ENCODE results near the gene SMPDL3B. TPM values are rescaled to one million over a fixed set of nuclear protein-coding genes. Genes with fewer than 3 reads are reported as not detected.
A peak's percentile ranks its signal among the peaks of the same experiment; 100 is the strongest.

Gene SMPDL3B
- total RNA-seq, 2 experiments from 2014 or later: 0.36 to 0.46 TPM

DNA sequence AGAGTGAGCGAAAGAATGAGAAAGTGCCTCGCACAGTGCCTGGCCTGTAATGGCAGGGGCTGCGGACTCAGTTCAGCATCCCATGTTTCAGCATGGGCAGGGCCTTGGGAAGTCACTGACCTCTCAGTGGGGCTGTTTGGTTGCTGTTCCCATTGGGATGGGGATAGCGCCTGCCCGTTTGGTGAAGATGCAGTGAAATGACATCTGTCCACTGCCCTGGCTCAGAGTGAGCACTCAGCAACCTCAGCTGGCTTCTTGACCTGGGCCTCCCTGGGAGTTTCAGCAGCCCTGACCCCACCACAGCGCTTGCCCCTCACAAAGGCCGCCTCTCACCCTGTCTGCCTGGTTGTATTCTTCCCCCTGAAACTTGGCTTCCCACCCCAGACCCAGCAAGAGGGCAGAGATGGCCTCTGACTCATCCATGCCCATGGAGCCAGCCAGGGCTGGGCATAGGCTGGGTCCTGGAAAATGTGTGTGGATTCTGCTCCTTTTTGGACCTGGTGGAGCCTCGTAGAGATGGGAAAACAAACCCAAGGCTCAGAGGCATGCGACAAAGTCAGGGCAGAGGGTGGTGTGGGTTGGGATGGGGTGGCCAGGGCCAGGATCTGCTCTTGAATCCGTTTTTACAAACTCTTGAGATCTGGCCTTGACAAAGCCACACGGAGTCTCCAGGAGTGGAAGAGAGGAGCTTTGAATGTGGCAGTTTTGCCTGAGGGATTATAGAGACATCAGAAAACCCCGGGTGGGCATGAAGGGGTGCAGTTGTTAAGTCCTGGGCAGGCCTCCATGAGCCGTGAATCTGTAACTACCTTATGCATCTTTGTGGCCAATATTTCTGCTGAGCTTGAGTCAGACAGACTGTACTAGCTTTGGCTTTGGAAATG, 26.2 kb downstream of the SMPDL3B start:
- intact Hi-C loops (cut with micrococcal nuclease): no loop called here
- peaks cover 2% of the 10 kb centered on the region for H3K36me3 Mint-ChIP-seq
- CTCF ChIA-PET: interaction anchor here (1.2 to 4.2 kb wide), 2 partner anchors 20 kb away, joined by 5 to 14 read pairs; no protein-coding TSS in a partner anchor
- DNase-seq: no peak
- H3K27ac Mint-ChIP-seq: peak overlapping the region; percentile 43
- no peaks in the 10 kb centered on the region for H3K9me3 Mint-ChIP-seq
- POLR2A ChIA-PET: interaction anchor here (1.4 kb wide), 1 partner anchor 10 kb away, joined by 3 read pairs; no protein-coding TSS in a partner anchor
- no peaks in the 10 kb centered on the region for H3K27me3 Mint-ChIP-seq
- H3K4me3 Mint-ChIP-seq: peak overlapping the region; percentile 78
- H3K4me1 Mint-ChIP-seq (ENCODE audit: low read depth): peaks cover 20% of the 10 kb centered on the region

GRCh38 chr1:27961646-27962221, 26.9 kb downstream of the SMPDL3B start:
- peaks cover 20% of the 10 kb centered on the region for H3K4me1 Mint-ChIP-seq (ENCODE audit: low read depth)
- POLR2A ChIA-PET: interaction anchor here (1.4 kb wide), 1 partner anchor 9 kb away, joined by 3 read pairs; no protein-coding TSS in a partner anchor
- CTCF ChIA-PET: interaction anchor here (1.2 kb wide), 1 partner anchor 21 kb away, joined by 5 read pairs; no protein-coding TSS in a partner anchor
- peak overlapping the region; percentile 78 for H3K4me3 Mint-ChIP-seq
- no peak for DNase-seq
- no peaks in the 10 kb centered on the region for H3K27me3 Mint-ChIP-seq
- no peaks in the 10 kb centered on the region for H3K9me3 Mint-ChIP-seq
- H3K36me3 Mint-ChIP-seq: peaks cover 6% of the 10 kb centered on the region
- intact Hi-C loops (cut with micrococcal nuclease): no loop called here
- H3K27ac Mint-ChIP-seq: peak overlapping the region; percentile 43

- no peak overlapping the region for H3K27ac Mint-ChIP-seq
- H3K36me3 Mint-ChIP-seq: peaks cover 13% of the 10 kb centered on the region
- no peaks in the 10 kb centered on the region for H3K9me3 Mint-ChIP-seq
- H3K4me1 Mint-ChIP-seq (ENCODE audit: low read depth): peaks cover 29% of the 10 kb centered on the region
- ChIA-PET POLR2A (no interaction called here), CTCF (no interaction called here)
- no peak overlapping the region for H3K4me3 Mint-ChIP-seq
- DNase-seq: no peak
- intact Hi-C loops (cut with micrococcal nuclease): no loop called here
- H3K27me3 Mint-ChIP-seq: no peaks in the 10 kb centered on the region
Observed at GRCh38 chr1:27963393-27963792, 28.6 kb downstream of the SMPDL3B start.

GRCh38 chr1:27966402-27967105, 31.8 kb downstream of the SMPDL3B start:
- Mint-ChIP-seq H3K4me1 (ENCODE audit: low read depth) (peaks cover 32% of the 10 kb centered on the region), H3K4me3 (no peak overlapping the region), H3K27ac (no peak overlapping the region), H3K27me3 (no peaks in the 10 kb centered on the region), H3K9me3 (no peaks in the 10 kb centered on the region), H3K36me3 (peaks cover 18% of the 10 kb centered on the region)
- POLR2A ChIA-PET: no interaction called here
- intact Hi-C loops (cut with micrococcal nuclease): no loop called here
- CTCF ChIA-PET: no interaction called here
- DNase-seq: no peak

- intact Hi-C loops (cut with micrococcal nuclease): no loop called here
- Mint-ChIP-seq H3K4me1 (ENCODE audit: low read depth) (peaks cover 27% of the 10 kb centered on the region), H3K27me3 (no peaks in the 10 kb centered on the region), H3K27ac (peak overlapping the region; percentile 63), H3K9me3 (no peaks in the 10 kb centered on the region), H3K36me3 (peaks cover 18% of the 10 kb centered on the region), H3K4me3 (no peak overlapping the region)
- ChIA-PET POLR2A (no interaction called here), CTCF (interaction anchor here (1.0 kb wide), 1 partner anchor 110 kb away, joined by 3 read pairs; no protein-coding TSS in a partner anchor)
- DNase-seq: no peak
Observed at GRCh38 chr1:27967106-27967883, 32.5 kb downstream of the SMPDL3B start.

DNA sequence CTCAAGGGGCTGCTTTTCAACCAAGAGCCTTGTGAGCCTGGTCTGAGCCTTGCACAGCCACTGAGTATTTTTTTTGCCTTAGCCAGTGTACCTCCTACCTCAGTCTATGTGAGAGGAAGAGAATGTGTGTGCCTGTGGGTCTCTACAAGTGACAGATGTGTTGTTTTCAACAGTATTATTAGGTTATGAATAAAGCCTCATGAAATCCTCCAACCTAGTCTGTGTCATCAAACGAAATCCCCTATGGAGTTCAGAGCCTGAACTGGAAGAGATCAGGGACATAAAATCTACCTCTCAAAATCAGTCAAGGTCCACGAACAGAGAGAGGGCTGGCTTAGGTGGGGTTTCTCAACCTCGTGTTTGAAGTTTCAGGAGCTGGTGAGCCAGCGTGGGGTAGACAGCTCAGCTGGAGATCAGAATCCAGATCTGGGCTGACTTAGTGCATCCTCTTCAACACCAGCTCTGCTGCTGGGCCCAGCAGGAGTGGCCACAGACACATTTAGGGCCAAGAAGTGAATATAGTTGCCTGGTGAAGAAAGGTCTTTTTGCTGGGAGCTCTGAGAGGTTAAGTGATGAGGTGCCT, 33.2 kb downstream of the SMPDL3B start:
- H3K27ac Mint-ChIP-seq: peak overlapping the region; percentile 63
- H3K36me3 Mint-ChIP-seq: peaks cover 21% of the 10 kb centered on the region
- no peak overlapping the region for H3K4me3 Mint-ChIP-seq
- intact Hi-C loops (cut with micrococcal nuclease): no loop called here
- H3K9me3 Mint-ChIP-seq: no peaks in the 10 kb centered on the region
- ChIA-PET CTCF (interaction anchor here (1.0 kb wide), 1 partner anchor 110 kb away, joined by 3 read pairs; no protein-coding TSS in a partner anchor), POLR2A (interaction anchor here (0.7 kb wide), 1 partner anchor 16 kb away, joined by 3 read pairs; no protein-coding TSS in a partner anchor)
- H3K4me1 Mint-ChIP-seq (ENCODE audit: low read depth): peaks cover 27% of the 10 kb centered on the region
- peak; percentile 31 for DNase-seq
- no peaks in the 10 kb centered on the region for H3K27me3 Mint-ChIP-seq

DNA sequence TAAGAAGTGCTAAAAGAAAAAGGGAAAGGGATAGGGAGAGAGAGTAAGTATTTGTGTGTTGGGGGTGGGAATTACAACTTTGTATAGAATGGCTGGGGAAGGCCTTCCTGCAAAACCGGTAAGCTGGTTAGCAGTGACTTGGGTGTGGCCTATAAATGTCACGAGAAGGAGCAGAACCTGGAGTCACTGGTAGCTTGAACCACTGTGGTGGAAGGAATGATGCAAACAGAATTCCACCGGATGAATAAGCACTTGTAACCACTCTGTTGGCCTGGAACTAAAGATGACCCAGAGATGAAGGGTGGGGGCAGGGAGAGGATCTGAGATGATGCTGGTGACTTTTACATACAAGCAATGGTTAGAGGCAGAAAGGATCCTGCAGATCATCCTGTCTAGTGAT, 33.9 kb downstream of the SMPDL3B start:
- DNase-seq: peak; percentile 30
- Mint-ChIP-seq H3K9me3 (no peaks in the 10 kb centered on the region), H3K27ac (peak overlapping the region; percentile 63), H3K4me1 (ENCODE audit: low read depth) (peaks cover 27% of the 10 kb centered on the region), H3K27me3 (no peaks in the 10 kb centered on the region), H3K4me3 (no peak overlapping the region), H3K36me3 (peaks cover 21% of the 10 kb centered on the region)
- intact Hi-C loops (cut with micrococcal nuclease): no loop called here
- CTCF ChIA-PET: interaction anchor here (1.0 kb wide), 2 partner anchors 30 to 111 kb away, joined by 3 to 4 read pairs; no protein-coding TSS in a partner anchor
- POLR2A ChIA-PET: interaction anchor here (0.7 kb wide), 1 partner anchor 15 kb away, joined by 3 read pairs; no protein-coding TSS in a partner anchor

DNA sequence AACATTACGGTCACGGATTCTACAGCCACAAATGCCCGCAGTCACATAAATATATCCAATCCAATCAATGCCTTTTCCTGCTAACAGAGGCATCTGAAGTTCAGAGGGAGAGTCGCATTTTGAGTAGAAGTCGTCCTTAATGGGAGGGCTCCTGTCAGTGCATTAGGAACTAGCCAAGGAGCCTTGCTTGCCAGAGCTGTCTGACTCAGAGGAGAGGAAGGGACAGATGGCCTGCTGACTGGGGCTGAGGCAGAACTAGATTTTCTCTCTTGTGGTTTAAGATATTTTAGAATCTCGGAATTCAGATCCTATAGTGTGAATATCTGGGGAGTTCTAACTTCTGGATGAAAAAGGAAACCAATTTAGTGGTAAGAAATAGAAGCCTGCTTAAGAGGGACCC, 35.6 kb downstream of the SMPDL3B start:
- no peaks in the 10 kb centered on the region for H3K9me3 Mint-ChIP-seq
- H3K4me3 Mint-ChIP-seq: no peak overlapping the region
- peaks cover 27% of the 10 kb centered on the region for H3K4me1 Mint-ChIP-seq (ENCODE audit: low read depth)
- intact Hi-C loops (cut with micrococcal nuclease): no loop called here
- H3K27ac Mint-ChIP-seq: no peak overlapping the region
- no peaks in the 10 kb centered on the region for H3K27me3 Mint-ChIP-seq
- ChIA-PET POLR2A (interaction anchor here (0.7 kb wide), 1 partner anchor 9 kb away, joined by 3 read pairs; no protein-coding TSS in a partner anchor), CTCF (no interaction called here)
- peaks cover 20% of the 10 kb centered on the region for H3K36me3 Mint-ChIP-seq
- DNase-seq: no peak

DNA sequence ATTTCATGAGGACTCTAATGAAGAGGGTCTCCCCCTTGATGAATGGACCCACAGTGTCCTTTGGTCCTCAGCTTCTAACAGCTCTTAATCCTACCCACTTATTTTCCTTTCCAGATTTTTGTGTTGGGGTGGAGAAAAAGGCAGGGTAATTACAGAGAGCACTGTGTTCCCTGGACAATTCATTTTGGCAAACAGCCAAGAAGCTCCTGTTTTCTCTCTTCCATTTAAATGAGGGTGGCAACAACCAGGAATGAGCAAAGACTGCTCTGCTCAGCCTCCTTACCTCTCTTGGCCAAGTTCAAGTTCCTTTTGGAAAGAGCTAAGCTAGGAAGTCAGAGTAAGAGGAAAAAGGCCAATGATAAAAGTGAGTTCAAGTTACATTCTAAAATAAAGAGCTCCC, 36.9 kb downstream of the SMPDL3B start:
- H3K9me3 Mint-ChIP-seq: no peaks in the 10 kb centered on the region
- intact Hi-C loops (cut with micrococcal nuclease): no loop called here
- H3K27ac Mint-ChIP-seq: no peak overlapping the region
- H3K4me3 Mint-ChIP-seq: no peak overlapping the region
- ChIA-PET CTCF (interaction anchor here (0.9 to 1.0 kb wide), 2 partner anchors 12 to 31 kb away, joined by 3 read pairs; partner anchors contain the start of gene XKR8), POLR2A (interaction anchor here (0.9 kb wide), 1 partner anchor 22 kb away, joined by 3 read pairs; no protein-coding TSS in a partner anchor)
- H3K36me3 Mint-ChIP-seq: peaks cover 15% of the 10 kb centered on the region
- no peak for DNase-seq
- H3K27me3 Mint-ChIP-seq: no peaks in the 10 kb centered on the region
- H3K4me1 Mint-ChIP-seq (ENCODE audit: low read depth): peaks cover 27% of the 10 kb centered on the region

GRCh38 chr1:27972141-27972540, 37.3 kb downstream of the SMPDL3B start:
- Mint-ChIP-seq H3K9me3 (no peaks in the 10 kb centered on the region), H3K27ac (no peak overlapping the region), H3K4me3 (no peak overlapping the region), H3K27me3 (no peaks in the 10 kb centered on the region), H3K4me1 (ENCODE audit: low read depth) (peaks cover 27% of the 10 kb centered on the region), H3K36me3 (peaks cover 15% of the 10 kb centered on the region)
- CTCF ChIA-PET: interaction anchor here (0.9 to 1.0 kb wide), 2 partner anchors 12 to 32 kb away, joined by 3 read pairs; partner anchors contain the start of gene XKR8
- POLR2A ChIA-PET: interaction anchor here (0.9 kb wide), 1 partner anchor 21 kb away, joined by 3 read pairs; no protein-coding TSS in a partner anchor
- no peak for DNase-seq
- intact Hi-C loops (cut with micrococcal nuclease): no loop called here

Data from activated CD4-positive, alpha-beta memory T cell treated with anti-CD3 and anti-CD28 coated beads for 36 hours (primary cell).